GM12878 (cell line): ENCODE data around the gene GPR21. TPM values are rescaled to one million over a fixed set of nuclear protein-coding genes. Genes with fewer than 3 reads are reported as not detected.

Experiments used
- ATAC-seq: fragments of 200-7000 bp; cut with Tn5 transposase; 3 replicates; pipeline ENCODE4 v1.9.1; 2020; ENCODE audit warnings: mild to moderate bottlenecking, moderate library complexity
- BruUV-seq: library from RNA; stranded (reverse); fragments of 400-500 nt; replicated peaks from 2 replicates; lab custom pipeline; 2021; lab: Mats Ljungman, UMichigan
- CTCF ChIA-PET: fragments of 300-600 bp; sonication (Branson Sonifier 250); formaldehyde crosslinking; extraction: SDS; loops from one replicate; lab custom pipeline; 2021; ENCODE audit warnings: inconsistent platforms; lab: Yijun Ruan, JAX
- POLR2A ChIA-PET: fragments of 350-600 bp; formaldehyde crosslinking; extraction: SDS; loops from one replicate; lab custom pipeline; 2021; ENCODE audit warnings: inconsistent platforms; lab: Charles Lee
- RAD21 ChIA-PET: fragments of 300-600 bp; sonication (Branson Sonifier 250); formaldehyde crosslinking; loops from one replicate; lab custom pipeline; 2023; ENCODE audit warnings: antibody characterized with exemption; ENCODE audit not compliant: unreplicated experiment; lab: Charles Lee
- SMC1A ChIA-PET: fragments of 300-600 bp; sonication (Branson Sonifier 250); formaldehyde crosslinking; loops from one replicate; lab custom pipeline; 2023; ENCODE audit not compliant: unreplicated experiment, uncharacterized antibody; lab: Charles Lee
- DNase-seq: peaks from one replicate; pipeline ENCODE4 v3.0.0-alpha.2; 2011; ENCODE audit warnings: low read depth, low spot score
- FAIRE-seq: peaks from 3 replicates; lab custom pipeline; 2011; peaks lifted over from hg19 to GRCh38; lab: Jason Lieb, UNC
- H2AFZ ChIP-seq: 2 replicates; pipeline ENCODE4 v1.6.0; 2011; ENCODE audit warnings: low read depth, low read length, control low read depth; ENCODE audit not compliant: control insufficient read depth
- H3K27ac ChIP-seq: 2 replicates; pipeline ENCODE4 v1.5.1; 2011; ENCODE audit warnings: control low read depth; ENCODE audit not compliant: control insufficient read depth, insufficient read depth
- H3K27me3 ChIP-seq, 2 experiments: replicated peaks in 1 of 2; 2 replicates each; pipeline versions ENCODE4 v1.6.0 to v1.6.1; 2011; ENCODE audit warnings: low read length in 1 of 2; ENCODE audit not compliant: control insufficient read depth in 2 of 2, insufficient read depth in 2 of 2
- H3K36me3 ChIP-seq, 2 experiments: 2 replicates each; pipeline ENCODE4 v1.5.1; 2011; ENCODE audit warnings: low read length in 1 of 2; ENCODE audit not compliant: control insufficient read depth in 2 of 2, insufficient read depth in 2 of 2
- H3K4me1 ChIP-seq: 2 replicates; pipeline ENCODE4 v1.6.1; 2011; ENCODE audit warnings: mild to moderate bottlenecking, low read length, moderate library complexity, mixed read lengths; ENCODE audit not compliant: control insufficient read depth, insufficient read depth
- H3K4me2 ChIP-seq: 2 replicates; pipeline ENCODE4 v1.6.0; 2011; ENCODE audit warnings: control low read depth; ENCODE audit not compliant: control insufficient read depth, insufficient read depth
- H3K4me3 ChIP-seq: fragments of 200-600 bp; sonication (generic); 2 replicates; pipeline ENCODE4 v1.5.1; 2016
- H3K79me2 ChIP-seq: 2 replicates; pipeline ENCODE4 v1.6.0; 2011; ENCODE audit warnings: low read length; ENCODE audit not compliant: control insufficient read depth, insufficient read depth
- H3K9ac ChIP-seq: 2 replicates; pipeline ENCODE4 v1.8.0; 2011; ENCODE audit warnings: low read length, control low read depth, mixed read lengths; ENCODE audit not compliant: control insufficient read depth, insufficient read depth
- H3K9me3 ChIP-seq: replicated peaks from 3 replicates; pipeline ENCODE4 v1.5.1; 2011; ENCODE audit warnings: mild to moderate bottlenecking, low read length; ENCODE audit not compliant: control insufficient read depth, insufficient read depth
- H4K20me1 ChIP-seq: 2 replicates; pipeline ENCODE4 v1.6.0; 2011; ENCODE audit not compliant: control insufficient read depth, insufficient read depth
- MYB ChIP-seq: fragments of 150-350 bp; IDR thresholded peaks from 2 replicates; pipeline ENCODE4 v1.6.1; 2014; ENCODE audit warnings: mild to moderate bottlenecking, low read depth, low read length, borderline replicate concordance
- NFIC ChIP-seq: IDR thresholded peaks from 2 replicates; pipeline ENCODE4 v1.6.1; 2012; ENCODE audit warnings: low read depth, mild to moderate bottlenecking, inconsistent platforms, low read length, moderate library complexity
- NFYA ChIP-seq: IDR thresholded peaks from 2 replicates; pipeline ENCODE4 v1.6.1; 2011; ENCODE audit warnings: low read depth, mild to moderate bottlenecking, low read length, improper control_type of control experiment, borderline replicate concordance
- RUNX3 ChIP-seq: IDR thresholded peaks from 2 replicates; pipeline ENCODE4 v1.6.1; 2012; ENCODE audit warnings: low read length, inconsistent platforms
- WGBS: methylation state at CpG from one replicate; pipeline ENCODE4 v1.1.6; 2016; ENCODE audit warnings: low lambda C conversion rate; ENCODE audit not compliant: insufficient replicate concordance, insufficient coverage; ENCODE audit errors: missing lambda C conversion rate; 5-methylcytosine and 5-hydroxymethylcytosine counted together
- in situ Hi-C: fragments of 300-500 bp; cut with MboI; formaldehyde crosslinking; loops from 9 replicates; pipeline ENCODE4 v1.14.3; 2018; ENCODE audit warnings: mixed read lengths
- intact Hi-C: fragments of 100-400 bp; cut with micrococcal nuclease; formaldehyde crosslinking; loops from one replicate; pipeline ENCODE4 v1.14.2; 2022; ENCODE audit not compliant: unreplicated experiment
- polyA plus RNA-seq, 11 experiments: library from polyadenylated mRNA; depleted of rRNA in 4 of 11; unstranded in 6 of 11; stranded (reverse) in 5 of 11; fragments of >200 nt; fragmentation: Nextera tagmentation in 4 of 11; fragmentation: Illumina TruSeq in 1 of 11; extraction: Ambion mirVana in 4 of 11; extraction: Trizol in 1 of 11; gene quantifications; 1 replicate in 1 of 11; 2 replicates in 10 of 11; pipeline versions ENCODE4 v1.2.1 to v1.2.3, GENCODE V29; 2011 to 2016; ENCODE audit warnings: inconsistent platforms in 2 of 11, missing spikeins in 2 of 11, low read depth in 1 of 11
- total RNA-seq, 4 experiments: library from RNA; depleted of rRNA in 3 of 4; stranded (reverse); fragments of >200 nt in 3 of 4; fragmentation: Illumina TruSeq in 1 of 4; extraction: Trizol in 1 of 4; gene quantifications; 2 replicates each; pipeline versions ENCODE4 v1.2.1 to v1.2.3, GENCODE V29; 2013 to 2021

Gene GPR21
- total and polyA plus RNA-seq, 10 of the 15 experiments (the other 5 are each of a cell fraction or from before 2014, with no cell fraction given): 0.09 to 1.9 (median 0.57) TPM; not detected in 4

DNA sequence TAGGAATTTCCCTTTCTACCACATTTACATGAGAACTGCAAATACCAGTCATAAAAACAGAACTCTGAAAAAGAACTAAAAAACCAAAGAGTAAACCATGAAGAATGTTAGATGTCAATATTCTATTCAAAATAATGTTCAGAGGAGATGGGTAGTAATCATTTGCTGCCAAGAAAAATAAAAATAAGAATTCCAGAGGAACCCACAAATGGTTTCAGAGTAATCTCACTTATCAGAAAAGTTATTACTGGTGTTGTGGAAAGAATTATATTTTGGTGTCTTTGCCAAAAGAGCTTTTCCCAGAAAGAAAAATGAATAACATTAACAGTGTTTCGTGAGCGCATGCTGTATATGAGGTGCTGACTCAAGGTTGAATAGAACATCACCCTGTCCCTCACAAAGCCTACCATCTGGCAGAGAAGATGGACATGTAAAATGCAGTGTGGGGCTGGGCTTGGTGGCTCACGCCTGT, 35.6 kb downstream of the GPR21 start:
- no peak overlapping the region for H3K4me2 ChIP-seq
- ChIA-PET POLR2A (interaction anchor here (0.7 to 1.4 kb wide), 2 partner anchors 8 to 247 kb away, joined by 3 to 4 read pairs; no protein-coding TSS in a partner anchor), SMC1A (interaction anchor here (0.9 to 1.3 kb wide), 3 partner anchors 23 to 281 kb away, joined by 3 to 5 read pairs (median 4); no protein-coding TSS in a partner anchor), CTCF (interaction anchor here (1.0 kb wide), 2 partner anchors 32 to 156 kb away, joined by 3 to 4 read pairs; no protein-coding TSS in a partner anchor), RAD21 (interaction anchor here (1.2 kb wide), 1 partner anchor 281 kb away, joined by 4 read pairs; no protein-coding TSS in a partner anchor)
- no peak overlapping the region for H3K9ac ChIP-seq
- H3K4me3 ChIP-seq: no peak overlapping the region
- peak overlapping the region; percentile 35; the same call in 1 of the 2 replicates for H3K27ac ChIP-seq
- FAIRE-seq (no peak), ATAC-seq (no peak), DNase-seq (no peak)
- no peaks in the 10 kb centered on the region for H3K27me3 ChIP-seq
- in situ Hi-C loops: no loop called here
- H3K9me3 ChIP-seq: no peaks in the 10 kb centered on the region
- peaks cover 5% of the 10 kb centered on the region; the same call in 1 of the 2 replicates for H3K4me1 ChIP-seq
- H2AFZ ChIP-seq: no peak overlapping the region
- H4K20me1 ChIP-seq: no peaks in the 10 kb centered on the region
- TF ChIP-seq MYB (no peak), NFIC (0 out of 2 replicates have a peak, but pooled peaks have one; percentile 19), RUNX3 (peak; percentile 37; the same call in 1 of the 2 replicates)
- intact Hi-C loops: no loop called here
- no peaks in the 10 kb centered on the region for H3K79me2 ChIP-seq
- 78% methylated on average over 3 of the region's 3 CpGs for WGBS
- BruUV-seq: no TSS peak
- H3K36me3 ChIP-seq: peaks cover 0 to 25% of the 10 kb centered on the region in 2 experiments; a peak in 3 of 4 replicates

DNA sequence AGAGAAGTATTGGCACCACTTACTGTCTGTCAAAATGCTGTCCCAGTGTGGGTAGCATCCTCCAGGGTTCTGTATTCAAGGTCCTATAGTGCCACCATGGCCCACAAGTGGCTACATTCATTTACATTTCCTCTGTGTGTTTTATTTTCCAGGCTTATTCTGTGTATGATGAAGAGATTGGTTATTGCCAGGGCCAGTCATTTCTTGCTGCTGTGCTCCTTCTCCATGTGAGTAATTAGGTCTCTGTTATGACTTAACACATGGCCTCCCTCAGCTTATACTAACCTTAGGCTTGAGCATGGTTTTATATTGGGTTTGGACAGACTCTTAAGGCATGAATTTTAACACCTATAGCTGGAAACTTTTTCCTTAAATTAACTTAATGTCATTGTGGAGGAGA, 36.7 kb downstream of the GPR21 start:
- CTCF ChIA-PET: no interaction called here
- no peak overlapping the region for H3K9ac ChIP-seq
- H4K20me1 ChIP-seq: no peaks in the 10 kb centered on the region
- no peak overlapping the region for H3K4me3 ChIP-seq
- H3K27me3 ChIP-seq: no peaks in the 10 kb centered on the region
- POLR2A ChIA-PET: no interaction called here
- peak; percentile 31; the same call in 2 of the 3 replicates for ATAC-seq
- TF ChIP-seq NFYA: no peak
- RAD21 ChIA-PET: no interaction called here
- H3K79me2 ChIP-seq: no peaks in the 10 kb centered on the region
- no peak overlapping the region for H2AFZ ChIP-seq
- FAIRE-seq: no peak
- peaks cover 0 to 25% of the 10 kb centered on the region in 2 experiments; a peak in 3 of 4 replicates for H3K36me3 ChIP-seq
- BruUV-seq: no TSS peak
- no peak for DNase-seq
- H3K4me2 ChIP-seq: no peak overlapping the region
- intact Hi-C loops: no loop called here
- H3K27ac ChIP-seq: no peak overlapping the region
- H3K4me1 ChIP-seq: peaks cover 5% of the 10 kb centered on the region; the same call in 1 of the 2 replicates
- SMC1A ChIA-PET: no interaction called here
- H3K9me3 ChIP-seq: no peaks in the 10 kb centered on the region
- in situ Hi-C loops: no loop called here
